ENCODE results near the gene JAKMIP2.

The JAKMIP2 gene

DNA sequence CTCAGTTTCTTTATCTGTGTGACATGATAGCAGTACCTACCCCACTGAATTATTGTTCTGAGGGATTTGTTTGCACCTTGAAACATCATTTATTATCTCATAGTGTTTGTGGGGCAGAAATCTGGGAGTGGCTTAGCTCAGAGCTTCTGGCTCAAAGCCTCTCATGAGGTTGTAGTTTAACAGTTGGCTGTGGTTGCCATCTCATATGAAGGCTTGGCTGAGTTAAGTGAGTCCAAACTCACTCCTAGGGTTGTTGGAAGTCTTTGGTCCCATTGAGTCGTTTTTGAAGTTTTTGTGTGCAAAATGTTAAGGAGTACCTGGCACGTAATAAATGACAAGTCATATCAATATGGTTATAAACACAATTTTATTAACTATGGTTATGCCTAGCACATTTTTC is 3.6 kb upstream of the JAKMIP2 start:
- DNase-seq: no peak

DNA sequence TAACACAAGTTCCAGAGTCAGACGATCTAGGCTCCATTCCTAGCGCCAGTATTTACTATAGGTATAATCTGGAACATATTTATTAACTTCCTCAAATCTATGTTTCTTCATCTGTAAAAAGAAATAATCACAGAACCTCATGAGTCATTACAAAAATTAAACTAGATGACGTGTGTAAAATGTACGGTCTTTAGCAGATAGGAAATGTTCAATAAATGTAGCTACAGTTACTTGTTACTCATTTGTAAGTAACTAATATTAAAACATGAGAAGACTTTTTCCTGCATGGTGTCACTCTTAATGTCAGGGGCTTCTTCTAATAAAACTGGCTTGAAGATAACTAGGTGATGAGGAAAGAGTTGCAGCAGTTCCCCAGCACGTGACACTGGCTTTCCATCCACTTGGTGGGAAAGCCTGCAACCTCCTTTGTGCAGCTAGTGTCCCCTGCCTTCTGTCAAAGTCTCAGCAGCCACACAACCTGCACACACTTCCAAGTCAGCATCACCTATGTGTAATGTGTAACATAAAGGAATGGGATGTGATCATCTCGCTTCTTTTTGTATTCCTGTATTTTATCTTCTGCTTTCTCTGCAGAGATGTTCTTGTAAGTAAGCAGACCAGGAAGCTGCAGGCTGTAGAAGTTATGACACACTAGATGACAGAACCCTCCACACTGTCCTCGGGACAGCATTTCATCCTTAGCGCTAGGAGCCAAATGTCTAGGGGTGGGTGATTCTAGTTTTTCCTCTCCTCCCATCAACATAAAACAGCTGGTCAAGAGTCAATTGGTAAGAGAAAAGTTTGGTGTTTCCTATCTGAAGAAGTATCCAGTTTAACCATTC is 1.8 kb upstream of the JAKMIP2 start:
- DNase-seq: no peak

DNA sequence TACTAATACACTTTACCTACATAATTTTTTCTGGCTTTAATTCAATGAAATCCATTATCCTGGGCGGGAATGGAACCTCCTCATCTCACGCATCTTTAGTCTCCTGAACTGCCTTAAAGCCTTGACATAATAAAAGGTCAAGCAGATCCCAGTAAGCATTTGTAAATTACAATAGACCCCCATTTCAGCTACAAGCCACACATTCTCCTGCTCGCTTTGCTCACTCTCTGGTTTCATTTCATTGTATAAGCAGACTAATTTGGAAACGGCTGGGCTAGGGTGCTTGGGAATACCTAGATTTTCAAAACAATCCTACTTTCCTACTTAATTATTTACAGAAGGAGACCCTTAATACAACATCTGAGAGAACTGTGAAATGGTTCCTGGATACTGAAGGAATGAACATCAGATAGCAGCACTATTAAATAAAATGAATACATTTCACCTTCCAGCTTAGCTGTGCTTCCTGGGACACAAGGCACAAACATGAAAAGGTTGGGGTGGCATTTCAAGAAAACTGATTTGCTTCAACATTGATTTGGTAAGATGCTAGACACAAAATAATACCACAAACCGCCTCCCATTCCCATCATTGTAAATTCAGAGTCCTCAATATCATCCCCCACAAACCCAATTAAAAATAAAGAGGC is 1.5 kb downstream of the JAKMIP2 start:
- no peak for DNase-seq

DNA sequence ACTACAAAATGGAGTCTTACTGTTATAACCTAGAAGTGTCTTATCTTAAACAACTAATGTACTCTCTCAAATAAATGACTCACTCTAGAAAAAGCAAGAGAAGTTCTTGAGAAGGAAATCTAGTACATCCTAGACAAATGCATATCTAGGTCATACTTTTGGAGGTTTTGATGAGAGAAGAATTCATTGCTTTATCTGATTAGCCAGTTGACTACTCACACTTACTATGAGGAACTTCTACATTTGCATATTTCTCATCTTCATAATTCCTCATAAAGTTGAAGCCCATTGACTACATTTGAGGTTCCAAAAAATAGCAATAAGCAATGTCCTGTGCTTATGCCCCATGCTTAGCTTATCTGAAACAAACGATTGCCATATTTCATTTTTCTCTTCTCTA is 2.8 kb downstream of the JAKMIP2 start:
- DNase-seq: no peak

DNA sequence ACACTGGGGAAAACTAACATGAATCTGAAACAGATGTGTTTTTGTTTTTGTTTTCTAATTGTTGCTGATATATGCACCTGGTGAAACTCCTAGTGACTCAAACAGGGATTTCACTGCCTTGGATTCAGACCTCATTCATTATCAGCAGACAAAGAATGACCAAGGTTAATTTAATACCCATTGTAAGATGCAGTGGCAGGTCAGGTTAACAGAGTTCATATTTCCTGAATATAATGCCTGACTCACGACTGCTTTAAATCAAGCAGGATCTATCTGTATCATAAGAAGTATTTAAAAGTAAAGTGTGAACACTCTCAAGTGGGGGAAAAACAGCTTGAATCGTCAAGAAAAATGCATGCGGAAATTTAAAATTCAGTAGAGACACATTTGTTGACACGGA is 5.5 kb downstream of the JAKMIP2 start:
- no peak for DNase-seq

DNA sequence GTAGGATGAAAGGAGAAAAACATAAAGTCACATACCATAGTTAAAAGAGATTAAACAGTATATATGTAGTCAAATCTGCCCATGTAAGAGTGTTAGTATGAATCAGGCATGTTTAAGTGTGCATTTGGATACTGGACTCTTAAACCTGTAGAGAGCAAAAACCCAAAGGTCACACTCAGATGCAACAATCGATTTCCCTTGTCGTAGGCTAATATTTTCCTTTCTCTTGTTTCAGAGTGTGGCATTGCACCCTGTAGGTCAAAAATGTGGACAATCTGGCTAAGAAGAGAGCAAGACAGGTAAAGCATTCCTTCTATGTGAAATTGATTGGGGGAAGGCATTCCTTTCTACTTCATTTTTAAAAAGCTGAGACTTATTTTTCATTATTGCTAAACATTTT is 8.9 kb downstream of the JAKMIP2 start:
- DNase-seq: no peak

DNA sequence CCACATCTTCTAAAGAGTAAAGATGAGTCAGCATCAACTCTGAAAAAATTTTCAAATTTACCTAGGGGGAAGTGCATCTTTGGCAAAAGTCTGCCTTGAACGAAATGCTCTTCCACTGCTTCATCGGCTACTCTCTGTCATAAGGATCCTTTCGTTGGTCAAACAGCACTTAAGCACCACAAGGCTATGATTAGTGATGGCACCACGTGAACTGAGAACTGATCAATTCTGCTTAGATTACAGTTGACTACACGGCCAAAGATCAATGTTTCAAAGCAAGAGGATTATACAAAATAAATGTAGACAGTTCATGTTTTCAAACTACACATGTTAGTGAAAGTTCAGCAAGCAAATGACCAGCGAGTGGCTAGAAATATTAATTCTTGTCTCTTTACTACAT is 9.4 kb downstream of the JAKMIP2 start:
- DNase-seq: no peak

DNA sequence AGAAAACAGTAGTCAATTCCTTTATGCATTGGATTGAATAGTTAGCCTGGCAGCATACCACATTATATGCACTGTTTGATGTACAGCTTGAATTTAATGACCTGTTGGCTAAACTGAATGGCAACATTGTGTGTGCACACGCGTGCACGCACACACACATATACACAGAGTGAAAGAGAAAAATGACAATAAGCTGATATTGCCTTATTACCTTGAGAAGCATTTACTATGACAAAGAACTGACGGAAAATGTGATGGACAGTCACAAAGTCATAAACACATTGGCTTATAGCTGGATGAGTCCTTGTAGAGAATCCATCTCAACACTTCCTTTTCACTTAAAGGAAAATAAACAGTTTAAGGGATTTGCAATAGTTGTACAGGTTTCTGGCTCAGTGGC is 15.5 kb downstream of the JAKMIP2 start:
- no peak for DNase-seq

DNA sequence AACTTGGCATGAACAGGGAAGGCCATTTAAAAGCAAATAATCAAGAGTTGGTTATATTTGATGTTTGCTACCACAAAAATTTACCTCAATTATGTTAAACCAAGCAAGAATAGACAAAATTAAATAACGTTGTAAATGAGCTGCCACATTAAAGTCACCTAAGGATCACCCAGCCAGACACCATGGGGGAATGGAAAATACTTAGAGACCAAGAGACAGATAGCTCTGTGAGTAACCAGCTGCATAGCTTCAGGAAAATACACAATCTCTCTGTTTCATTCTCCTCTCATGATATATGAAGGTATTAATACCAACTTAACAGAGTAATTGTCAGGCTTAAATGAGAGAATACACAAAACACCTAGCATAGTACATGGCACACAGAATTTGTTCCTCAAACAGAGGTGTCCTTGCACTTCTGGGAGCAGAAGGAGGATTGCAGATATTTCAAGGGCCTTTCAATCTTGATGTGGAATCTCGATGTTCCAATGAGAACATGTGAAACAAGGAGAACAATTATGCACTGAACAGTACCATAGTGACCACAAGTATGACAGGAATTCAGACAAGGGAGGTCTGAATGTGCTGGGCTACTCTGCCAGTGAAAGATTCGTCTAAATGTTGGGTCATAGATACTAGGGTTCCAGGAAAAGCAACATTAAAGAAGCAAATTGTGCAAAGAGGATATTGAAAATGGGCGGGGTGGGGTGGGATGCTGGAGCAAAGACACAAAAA is 18.6 kb downstream of the JAKMIP2 start:
- no peak for DNase-seq

DNA sequence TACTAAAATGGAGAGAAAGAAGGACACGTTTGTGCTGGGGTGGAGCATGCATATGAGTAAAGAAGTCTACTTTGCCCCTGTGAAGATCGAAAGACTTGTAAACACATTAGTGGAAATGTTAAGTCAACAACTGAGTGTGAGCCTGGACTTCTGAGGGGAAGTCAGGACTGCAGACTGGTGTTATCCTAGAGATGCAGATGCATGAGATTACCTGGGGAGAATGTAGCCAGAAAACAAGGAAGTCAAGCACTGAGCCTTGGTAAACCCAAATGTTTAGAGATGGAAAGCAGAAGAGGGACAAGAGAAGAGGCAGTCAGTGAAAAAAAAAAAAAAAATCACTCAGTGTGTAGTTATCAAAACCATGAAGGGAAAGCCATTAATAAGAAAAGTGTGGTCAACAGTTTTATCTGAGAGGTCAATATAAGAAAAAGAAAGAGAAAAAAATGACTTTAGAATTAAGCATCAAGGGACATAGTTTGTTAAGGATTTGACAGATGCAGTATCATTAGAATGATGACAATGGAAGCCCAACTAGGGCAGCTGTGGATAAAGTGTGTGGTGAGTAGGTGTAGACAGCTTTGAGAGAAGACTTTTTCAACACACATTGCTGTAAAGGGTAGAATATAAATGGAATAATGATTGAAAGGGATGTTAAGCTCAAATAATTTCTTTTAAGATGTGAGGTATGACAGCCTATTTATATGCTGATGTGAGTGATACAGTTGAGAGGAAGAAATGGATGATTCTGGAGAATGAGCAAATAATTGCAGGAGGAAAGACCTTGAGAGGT is 22.2 kb downstream of the JAKMIP2 start:
- no peak for DNase-seq

DNA sequence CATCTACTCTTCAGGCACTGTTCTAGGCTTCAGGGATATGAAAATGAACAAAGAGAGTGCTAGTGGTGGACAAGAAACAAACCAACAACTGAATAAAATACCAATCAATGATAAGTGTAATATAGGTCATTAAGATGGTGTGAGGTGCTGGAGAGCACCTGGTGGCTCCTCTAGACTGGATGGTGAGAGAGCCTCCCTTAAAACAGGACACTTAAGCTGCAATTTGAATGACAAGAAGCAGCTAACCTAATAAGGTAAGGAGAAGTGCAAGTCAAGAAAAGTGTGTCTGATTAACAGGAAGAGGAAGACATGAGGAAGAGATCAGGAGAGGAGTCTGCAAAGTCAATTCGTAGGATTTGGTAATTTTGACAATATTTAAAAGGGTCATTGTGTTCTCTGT is 23.1 kb downstream of the JAKMIP2 start:
- DNase-seq: no peak

DNA sequence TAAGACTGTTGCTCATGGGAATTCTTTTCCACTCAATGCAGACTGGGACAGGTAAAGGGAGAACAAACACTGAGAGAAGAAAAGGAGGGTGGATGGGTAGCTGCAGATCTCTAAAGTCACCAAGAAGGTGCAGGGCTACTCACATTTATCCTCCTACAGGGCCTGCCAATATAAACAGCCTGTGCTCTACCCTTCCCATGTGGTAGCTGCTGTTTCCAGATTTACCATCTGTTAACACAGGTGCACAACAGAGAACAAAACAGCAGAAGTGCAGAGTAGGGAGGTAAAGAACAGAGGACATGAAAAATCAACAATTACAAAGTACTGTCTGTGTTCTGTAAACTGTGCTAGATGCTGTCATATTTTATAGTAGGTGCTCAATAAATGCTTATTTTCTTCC is 26.0 kb downstream of the JAKMIP2 start:
- no peak for DNase-seq

DNA sequence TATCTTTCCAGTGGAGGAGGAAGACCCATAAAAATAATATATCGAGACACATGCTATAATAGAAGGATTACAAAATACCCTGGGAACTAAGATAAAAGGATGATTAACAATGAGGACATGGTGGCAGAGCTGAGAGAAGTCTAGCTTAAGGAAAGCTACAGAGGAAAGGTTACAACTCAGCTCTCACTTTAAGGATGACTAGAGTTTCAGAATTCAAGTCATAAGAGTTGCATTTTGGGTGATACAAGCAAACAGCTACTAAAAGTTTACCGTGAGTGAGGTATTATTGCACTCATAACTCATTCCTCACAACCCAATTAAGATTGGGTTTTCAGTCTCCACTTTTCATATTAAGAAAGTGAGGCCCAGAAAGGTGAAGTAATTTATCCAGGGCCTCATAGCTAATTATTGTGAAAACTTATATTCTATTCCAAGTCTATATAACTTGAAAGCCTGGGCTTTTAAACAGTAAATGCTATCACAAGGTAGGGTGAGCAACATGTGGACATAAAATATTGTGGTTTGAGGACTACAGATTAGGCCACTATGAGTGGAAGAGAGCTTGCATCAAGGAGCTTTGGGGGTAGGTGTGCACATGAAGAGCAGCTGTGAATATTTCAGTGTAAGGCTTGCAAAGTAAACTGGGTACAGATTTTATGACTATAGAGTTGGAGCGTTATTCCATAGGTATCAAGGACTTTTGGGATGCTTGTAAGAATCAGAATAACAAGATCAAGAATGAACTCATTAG is 28.0 kb downstream of the JAKMIP2 start:
- DNase-seq: no peak

DNA sequence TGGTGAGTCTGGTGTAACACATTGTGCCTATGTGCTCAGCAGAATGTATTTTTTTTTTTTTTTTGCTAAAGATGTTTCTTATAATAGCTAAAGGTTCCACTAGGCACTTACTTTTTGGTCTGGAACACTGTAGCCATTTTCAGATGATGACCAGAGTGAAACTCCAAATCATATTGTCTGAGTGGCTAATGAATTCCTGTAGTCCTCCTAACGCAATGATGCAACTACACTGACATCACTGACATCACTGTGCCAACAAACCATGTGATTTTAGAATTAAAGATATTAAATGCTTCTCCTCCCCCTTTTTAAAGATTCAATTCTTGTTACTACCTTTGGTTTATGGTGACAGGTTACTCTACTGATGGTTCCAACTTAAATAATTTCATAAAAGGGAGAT is 28.8 kb downstream of the JAKMIP2 start:
- DNase-seq: no peak

DNA sequence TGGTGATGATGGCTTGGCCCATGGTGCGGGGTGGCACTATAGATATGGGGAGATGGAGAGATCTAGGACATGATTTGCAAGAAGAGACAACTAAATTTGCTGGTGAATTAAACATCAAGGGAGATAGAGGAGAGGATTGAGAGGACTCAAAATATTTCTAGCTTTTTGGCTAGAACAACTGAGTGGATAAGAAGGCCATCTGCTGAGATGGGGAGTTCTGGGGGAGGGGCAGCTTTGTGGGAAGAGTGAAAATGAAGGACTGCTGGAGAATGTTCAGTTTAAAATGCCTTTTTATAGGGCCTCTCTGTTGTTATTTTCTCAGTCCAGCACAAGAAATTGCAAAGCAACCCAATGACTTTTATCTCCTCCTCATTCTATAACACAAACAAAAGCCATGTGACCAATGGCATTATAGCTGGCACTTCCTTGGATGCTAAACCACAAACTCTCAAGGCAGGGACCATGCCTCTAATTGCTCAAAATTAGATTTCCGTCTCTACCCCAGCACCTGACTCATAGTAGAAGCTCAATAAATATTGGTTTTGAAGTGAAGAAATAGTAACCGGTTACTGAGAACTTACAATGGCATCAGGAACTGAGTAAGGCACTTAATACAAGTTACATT is 29.8 kb downstream of the JAKMIP2 start:
- DNase-seq: no peak

DNA sequence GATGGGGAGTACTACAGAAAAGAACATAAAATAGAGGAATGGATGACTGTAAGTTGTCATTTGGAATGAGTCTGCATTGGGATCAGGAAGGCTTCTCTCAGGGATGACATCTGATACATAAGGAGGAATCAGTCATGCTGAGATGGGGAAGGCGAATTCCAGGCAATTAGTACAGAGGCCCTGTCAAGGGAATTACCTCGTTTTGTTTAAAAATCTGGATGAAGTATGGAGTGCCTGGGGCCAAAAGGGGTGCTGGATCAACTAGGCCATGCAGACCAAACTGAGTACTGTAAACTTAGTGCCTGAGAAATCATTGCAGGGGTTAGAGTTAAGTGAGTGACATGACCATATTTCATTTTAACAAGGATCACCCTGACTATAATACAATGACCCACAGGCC is 30.5 kb downstream of the JAKMIP2 start:
- DNase-seq: no peak

DNA sequence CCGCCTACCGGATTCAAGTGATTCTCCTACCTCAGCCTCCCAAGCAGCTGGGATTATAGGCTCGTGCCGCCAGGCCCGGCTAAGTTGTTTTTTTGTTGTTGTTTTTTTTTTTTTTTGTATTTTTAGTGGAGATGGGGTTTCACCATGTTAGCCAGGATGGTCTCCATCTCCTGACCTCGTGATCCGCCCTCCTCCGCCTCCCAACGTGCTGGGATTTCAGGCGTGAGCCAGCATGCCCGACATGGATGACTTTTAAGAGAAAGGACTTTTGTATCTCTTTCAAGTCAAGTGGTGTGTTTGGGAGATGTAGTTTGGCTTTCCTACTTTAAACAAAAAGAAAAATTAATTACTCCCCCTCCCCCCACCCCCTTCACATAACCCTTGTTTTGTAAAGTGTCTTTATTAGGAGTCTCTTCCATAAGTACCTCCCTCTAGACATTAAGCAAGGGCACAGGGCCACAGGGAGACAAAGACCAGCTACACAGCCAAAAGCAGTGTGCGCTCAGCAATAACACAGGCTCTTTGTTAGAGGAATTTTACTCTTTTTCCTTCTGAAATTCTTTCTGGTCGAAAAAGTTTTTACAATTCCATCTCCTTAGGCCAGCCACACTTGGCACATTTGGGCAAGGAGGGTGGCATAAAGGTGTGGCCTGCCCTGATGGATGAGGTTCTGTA is 31.2 kb downstream of the JAKMIP2 start:
- no peak for DNase-seq

DNA sequence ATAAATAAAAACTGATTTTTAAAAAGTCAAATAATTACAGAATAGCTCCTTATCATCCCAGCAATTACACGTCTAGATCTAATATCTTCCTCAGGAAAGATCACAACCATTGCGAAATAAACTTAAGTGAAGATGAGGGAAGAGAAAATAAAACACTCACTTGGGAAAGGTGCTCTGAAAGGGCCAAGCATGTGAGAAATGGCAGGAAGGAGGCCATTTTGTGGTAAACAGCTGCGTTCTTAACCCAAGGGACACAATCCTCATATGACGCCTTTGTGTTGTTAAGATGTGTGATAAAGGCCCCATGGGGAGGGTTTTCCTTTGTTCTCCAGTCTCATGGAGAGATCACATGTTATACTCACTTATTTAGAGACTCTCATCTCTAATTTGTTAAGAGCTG is 32.5 kb downstream of the JAKMIP2 start:
- no peak for DNase-seq

DNA sequence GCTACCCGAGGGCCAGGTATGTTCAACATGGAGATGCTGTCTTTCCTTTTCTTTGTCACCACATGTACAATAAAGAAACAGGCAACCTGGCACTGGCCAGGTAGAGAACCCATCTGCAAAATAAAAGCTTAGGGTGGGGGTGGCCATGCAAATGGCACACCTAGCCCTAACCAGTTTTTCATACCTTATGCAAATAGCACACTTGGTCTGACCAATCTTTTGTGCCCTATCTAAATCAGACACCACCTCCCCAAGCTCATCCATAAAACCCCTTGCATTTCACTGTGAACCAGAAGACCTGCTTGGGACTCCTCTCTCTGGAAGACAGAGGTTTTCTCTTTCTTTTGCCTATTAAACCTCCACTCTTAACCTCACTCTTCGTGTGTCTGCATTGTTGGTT is 33.9 kb downstream of the JAKMIP2 start:
- DNase-seq: no peak

DNA sequence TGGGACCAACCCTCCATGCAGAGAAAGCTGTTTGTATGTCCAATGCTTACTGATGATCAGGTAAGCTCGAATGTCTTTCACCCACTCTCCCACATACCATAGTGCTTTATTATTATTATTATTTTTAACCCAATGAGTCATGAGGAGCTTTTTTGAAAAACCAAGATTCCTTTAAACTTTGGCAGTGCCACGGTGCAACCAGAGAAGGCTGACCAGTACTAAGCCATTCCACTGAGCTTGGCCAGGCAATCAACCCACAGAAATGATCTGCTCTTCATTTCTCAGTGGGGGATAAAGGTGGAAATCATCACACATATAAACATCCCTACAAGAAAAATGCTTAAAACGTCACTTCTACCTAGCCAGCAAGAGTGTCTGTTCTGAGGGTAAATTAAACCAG is 35.5 kb downstream of the JAKMIP2 start:
- DNase-seq: no peak

DNA sequence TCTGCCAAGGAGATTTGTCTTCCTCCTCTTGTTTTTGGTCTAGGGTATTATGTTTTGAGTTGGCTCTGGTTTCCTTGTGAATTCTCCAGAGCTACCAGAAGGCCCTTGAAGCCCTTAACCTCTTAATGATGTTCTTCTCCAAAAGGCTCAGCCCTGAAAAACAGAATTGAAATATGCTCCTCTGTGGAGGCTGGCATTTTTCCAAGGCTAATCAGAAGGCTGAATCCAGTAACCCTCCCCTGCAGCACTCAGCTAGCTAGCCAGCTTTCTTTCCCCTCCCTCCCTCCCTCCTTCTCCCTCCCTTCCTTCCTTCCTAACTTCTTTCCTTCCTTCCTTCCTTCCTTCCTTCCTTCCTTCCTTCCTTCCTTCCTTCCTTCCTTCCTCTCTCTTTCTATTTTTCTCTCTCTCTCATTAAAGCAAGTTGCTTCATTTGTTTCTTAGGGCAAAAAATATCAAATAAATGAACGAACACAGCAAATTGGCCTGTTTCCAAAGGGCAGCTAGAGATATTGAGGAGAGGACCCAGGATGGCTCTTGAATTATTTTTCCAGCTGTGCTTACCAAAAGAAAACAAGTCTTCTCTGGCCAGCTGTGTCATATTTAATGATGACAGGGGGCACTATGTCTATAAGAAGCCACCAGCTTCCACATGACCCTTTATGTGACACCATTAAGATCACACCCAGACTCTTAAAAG is 38.7 kb downstream of the JAKMIP2 start:
- no peak for DNase-seq
